Measurements from ENCODE around the gene NUP98. TPM values are rescaled to one million over a fixed set of nuclear protein-coding genes. Genes with fewer than 3 reads are reported as not detected.

Gene NUP98
- total and polyA plus RNA-seq, 2 experiments from 2014 or later = 23.6 to 81.4 TPM

DNA sequence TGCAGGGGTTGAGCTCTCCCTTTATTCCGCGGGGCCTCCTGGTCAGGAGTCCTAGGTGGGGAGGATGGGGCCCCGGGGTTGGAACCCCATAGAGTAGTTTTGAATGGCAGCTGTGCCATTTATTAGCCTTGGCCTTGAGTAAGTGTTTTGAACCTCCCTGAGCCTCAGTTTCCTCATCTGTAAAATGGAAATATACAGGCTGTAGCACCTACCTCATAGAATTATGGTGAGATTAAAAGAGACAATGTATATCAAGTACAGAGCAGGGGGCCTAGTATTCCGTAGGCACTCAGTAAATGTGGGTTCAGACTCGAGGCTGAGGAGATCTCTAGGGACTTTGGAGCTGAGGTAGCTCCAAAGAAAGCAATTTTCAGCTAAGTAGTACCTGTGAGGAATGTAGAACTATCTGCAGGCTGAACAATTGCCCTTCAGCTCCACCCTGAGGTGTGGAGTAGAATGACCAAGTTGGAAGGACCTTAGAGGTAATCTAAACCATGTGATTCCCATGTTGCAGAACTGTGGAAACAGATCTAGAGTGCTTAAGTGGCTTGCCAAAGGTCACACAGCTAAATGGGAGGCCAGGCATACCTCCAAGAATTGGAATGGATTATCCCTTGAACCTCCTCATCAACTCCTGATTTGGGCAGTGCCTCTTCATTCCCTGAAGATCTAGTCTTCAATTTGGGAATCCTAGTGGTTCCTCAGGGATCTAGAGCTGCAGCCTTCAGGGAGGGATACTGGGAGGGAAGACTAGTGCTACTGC, 11.7 kb upstream of the NUP98 start:
- Histone ChIP-seq H3K4me3 (peak overlapping the region; percentile 71), H3K4me1 (ENCODE audit: insufficient read depth) (no peaks in the 10 kb centered on the region), H3K36me3 (replicated peaks; ENCODE audit: insufficient read depth, low read depth) (no peaks in the 10 kb centered on the region), H3K27me3 (no peaks in the 10 kb centered on the region), H2AFZ (peak overlapping the region; percentile 91), H4K20me1 (ENCODE audit: insufficient read depth, poor library complexity, severe bottlenecking) (no peaks in the 10 kb centered on the region), H3K9me3 (ENCODE audit: low read depth) (no peaks in the 10 kb centered on the region), H3K79me2 (no peaks in the 10 kb centered on the region), H3K27ac (peak overlapping the region; percentile 65), H3K4me2 (peak overlapping the region; percentile 91), H3K9me2 (replicated peaks; ENCODE audit: insufficient read depth) (no peaks in the 10 kb centered on the region)
- WGBS (ENCODE audit: low lambda C conversion rate, missing lambda C conversion rate) = 33% methylated on average over 3 of the region's 5 CpGs
- TF ChIP-seq EZH2 (IDR thresholded peaks at IDR 0.05; ENCODE audit: borderline replicate concordance) = no peak
- TF ChIP-seq EZH2phosphoT487 (IDR thresholded peaks at IDR 0.05; ENCODE audit: low read depth, severe bottlenecking, unreplicated experiment) = no peak
- peak; percentile 48 for TF ChIP-seq CTCF (IDR thresholded peaks at IDR 0.05; ENCODE audit: poor library complexity)
- peak; percentile 80 for DNase-seq (ENCODE audit: low spot score)

- TF ChIP-seq EZH2 (IDR thresholded peaks at IDR 0.05; ENCODE audit: borderline replicate concordance) (no peak), CTCF (IDR thresholded peaks at IDR 0.05; ENCODE audit: poor library complexity) (peak; percentile 67)
- H3K9me2 ChIP-seq (replicated peaks; ENCODE audit: insufficient read depth) = no peaks in the 10 kb centered on the region
Observed at GRCh38 chr11:3807909-3808860, 10.8 kb upstream of the NUP98 start, which contains the start of gene PGAP2. Gene PGAP2, plus strand, starts transcription at chr11:3808560. Its CDS starts 2,700 bp downstream, at chr11:3811260.

DNA sequence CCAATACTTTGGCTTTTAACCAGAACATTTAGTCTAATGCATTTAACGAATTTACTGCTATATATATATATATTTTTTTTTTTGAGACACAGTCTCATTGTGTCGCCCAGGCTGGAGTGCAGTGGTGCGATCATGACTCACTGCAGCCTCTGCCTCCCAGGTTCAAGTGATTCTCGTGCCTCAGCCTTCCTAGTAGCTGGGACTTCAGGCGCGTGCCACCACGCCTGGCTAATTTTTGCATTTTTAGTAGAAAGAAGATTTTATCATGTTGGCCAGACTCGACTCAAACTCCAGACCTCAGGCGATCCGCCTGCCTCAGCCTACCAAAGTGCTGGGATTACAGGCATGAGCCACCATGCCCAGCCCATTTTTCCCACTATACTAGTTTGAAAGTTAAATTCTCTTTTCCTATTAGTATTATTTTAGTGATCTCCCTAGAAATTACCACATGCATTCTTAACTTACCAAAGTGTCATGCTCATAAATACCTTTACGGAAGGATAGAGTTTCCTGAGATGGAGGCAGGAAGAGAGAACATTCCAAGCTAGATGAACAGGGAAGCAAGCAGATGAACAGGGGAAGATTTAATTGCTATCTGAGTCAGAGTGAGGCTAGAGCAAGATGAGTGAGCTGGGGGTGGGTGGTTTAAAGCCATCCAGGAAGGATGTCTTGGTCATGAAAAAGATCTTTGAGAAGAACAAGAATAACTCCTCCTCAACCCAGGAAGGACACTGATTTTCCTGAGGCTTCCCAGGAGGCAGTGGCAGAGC, 6.6 kb upstream of the NUP98 start:
- H3K9me2 ChIP-seq (replicated peaks; ENCODE audit: insufficient read depth) = no peaks in the 10 kb centered on the region
- no peaks in the 10 kb centered on the region for H3K27me3 ChIP-seq
- H3K36me3 ChIP-seq (replicated peaks; ENCODE audit: insufficient read depth, low read depth) = no peaks in the 10 kb centered on the region
- H3K4me2 ChIP-seq = no peak overlapping the region
- no peaks in the 10 kb centered on the region for H4K20me1 ChIP-seq (ENCODE audit: insufficient read depth, poor library complexity, severe bottlenecking)
- no peaks in the 10 kb centered on the region for H3K4me1 ChIP-seq (ENCODE audit: insufficient read depth)
- no peak for TF ChIP-seq EZH2phosphoT487 (IDR thresholded peaks at IDR 0.05; ENCODE audit: low read depth, severe bottlenecking, unreplicated experiment)
- no peaks in the 10 kb centered on the region for H3K9me3 ChIP-seq (ENCODE audit: low read depth)
- H3K79me2 ChIP-seq = no peaks in the 10 kb centered on the region
- H3K27ac ChIP-seq = no peak overlapping the region
- DNase-seq (ENCODE audit: low spot score) = no peak
- no peak overlapping the region for H3K4me3 ChIP-seq
- 83% methylated on average over 11 of the region's 11 CpGs for WGBS (ENCODE audit: low lambda C conversion rate, missing lambda C conversion rate)
- H2AFZ ChIP-seq = no peak overlapping the region

More at GRCh38 chr11:3807909-3808860, 10.8 kb upstream of the NUP98 start, which contains the start of gene PGAP2:
- Histone ChIP-seq H3K4me3 (peak within 1 kb of the TSS; percentile 71), H3K9me3 (ENCODE audit: low read depth) (no peaks in the 10 kb centered on the region), H3K4me1 (ENCODE audit: insufficient read depth) (no peaks in the 10 kb centered on the region), H3K79me2 (no peaks in the 10 kb centered on the region), H2AFZ (peak within 1 kb of the TSS; percentile 91), H3K27me3 (no peaks in the 10 kb centered on the region), H3K4me2 (peak within 1 kb of the TSS; percentile 91), H3K27ac (peak within 1 kb of the TSS; percentile 65), H3K36me3 (replicated peaks; ENCODE audit: insufficient read depth, low read depth) (no peaks in the 10 kb centered on the region), H4K20me1 (ENCODE audit: insufficient read depth, poor library complexity, severe bottlenecking) (no peaks in the 10 kb centered on the region)
- DNase-seq (ENCODE audit: low spot score) = peak; percentile 85
- WGBS (ENCODE audit: low lambda C conversion rate, missing lambda C conversion rate) = 5% methylated on average over 52 of the region's 55 CpGs
